OCI-LY1 (cell line): ENCODE data around the gene KRT80.

Experiments
- H2AFZ ChIP-seq: fragments of 200-600 bp; sonication (generic), shearing (Covaris generic); 2 replicates; pipeline ENCODE4 v1.6.0; 2014; ENCODE audit warnings: antibody characterized with exemption, mild to moderate bottlenecking, low read length
- H3F3A ChIP-seq: fragments of 200-600 bp; sonication (generic), shearing (Covaris generic); 2 replicates; pipeline ENCODE4 v1.6.0; 2014; ENCODE audit warnings: mild to moderate bottlenecking, antibody characterized with exemption, low read length, moderate library complexity; ENCODE audit not compliant: insufficient read depth
- H3K27ac ChIP-seq: fragments of 200-600 bp; sonication (generic); 2 replicates; pipeline ENCODE4 v1.5.1; 2014; ENCODE audit warnings: low read length, mixed run types, mild to moderate bottlenecking, low read depth; ENCODE audit not compliant: poor library complexity, severe bottlenecking
- H3K27me3 ChIP-seq: fragments of 200-600 bp; sonication (generic); 2 replicates; pipeline ENCODE4 v1.6.0; 2014; ENCODE audit warnings: antibody characterized with exemption, mild to moderate bottlenecking, low read length, moderate library complexity; ENCODE audit not compliant: insufficient read depth
- H3K36me3 ChIP-seq: fragments of 200-600 bp; sonication (generic); 2 replicates; pipeline ENCODE4 v1.6.1; 2014; ENCODE audit warnings: mild to moderate bottlenecking, antibody characterized with exemption, low read length, moderate library complexity, mixed read lengths; ENCODE audit not compliant: insufficient read depth
- H3K4me1 ChIP-seq: fragments of 200-600 bp; sonication (generic); 2 replicates; pipeline ENCODE4 v1.5.1; 2014; ENCODE audit warnings: mild to moderate bottlenecking, low read length, moderate library complexity; ENCODE audit not compliant: insufficient read depth, severe bottlenecking
- H3K4me2 ChIP-seq: fragments of 200-600 bp; sonication (generic), shearing (Covaris generic); 2 replicates; pipeline ENCODE4 v1.6.1; 2014; ENCODE audit warnings: low read length
- H3K4me3 ChIP-seq: fragments of 200-600 bp; sonication (generic); 2 replicates; pipeline ENCODE4 v1.5.1; 2014; ENCODE audit warnings: low read length, low read depth, mild to moderate bottlenecking, mixed read lengths; ENCODE audit not compliant: poor library complexity, severe bottlenecking
- H3K79me2 ChIP-seq: fragments of 200-600 bp; shearing (Covaris generic); 2 replicates; pipeline ENCODE4 v1.6.1; 2016; ENCODE audit warnings: mixed run types, low read length, mixed read lengths; ENCODE audit not compliant: insufficient read depth
- H3K9ac ChIP-seq: fragments of 200-600 bp; sonication (generic), shearing (Covaris generic); 2 replicates; pipeline ENCODE4 v1.6.1; 2014; ENCODE audit warnings: mild to moderate bottlenecking, low read length, mixed read lengths
- H3K9me2 ChIP-seq: fragments of 200-600 bp; sonication (generic), shearing (Covaris generic); 2 replicates; pipeline ENCODE4 v1.6.1; 2014; ENCODE audit warnings: low read depth, mild to moderate bottlenecking, low read length, mixed read lengths
- H3K9me3 ChIP-seq: fragments of 200-600 bp; shearing (Covaris generic); 2 replicates; pipeline ENCODE4 v1.6.1; 2014; ENCODE audit warnings: low read length, mixed read lengths
- H4K20me1 ChIP-seq: fragments of 200-600 bp; sonication (generic), shearing (Covaris generic); 2 replicates; pipeline ENCODE4 v1.6.0; 2016; ENCODE audit warnings: mild to moderate bottlenecking, low read length; ENCODE audit not compliant: insufficient read depth
- CTCF ChIP-seq: fragments of 200-600 bp; sonication (generic), shearing (Covaris generic); IDR thresholded peaks from 2 replicates; pipeline ENCODE4 v1.5.1; 2017; ENCODE audit warnings: mild to moderate bottlenecking, antibody characterized with exemption, low read length, moderate library complexity, mixed read lengths
- EZH2 ChIP-seq: fragments of 200-600 bp; sonication (generic), shearing (Covaris generic); IDR thresholded peaks from 2 replicates; pipeline ENCODE4 v1.8.0; 2017; ENCODE audit warnings: borderline replicate concordance, mixed run types, mild to moderate bottlenecking, antibody characterized with exemption, low read length, moderate library complexity, mixed read lengths

KRT80 gene

GRCh38 chr12:52142431-52142830, 49.4 kb downstream of the KRT80 start:
- Histone ChIP-seq H3K9ac (no peak overlapping the region), H3K79me2 (no peaks in the 10 kb centered on the region), H3K27ac (no peak overlapping the region), H3K4me1 (peaks cover 4% of the 10 kb centered on the region), H4K20me1 (no peaks in the 10 kb centered on the region), H3K9me3 (no peaks in the 10 kb centered on the region), H3K36me3 (no peaks in the 10 kb centered on the region), H2AFZ (no peak overlapping the region), H3F3A (no peaks in the 10 kb centered on the region), H3K4me2 (no peak overlapping the region), H3K4me3 (no peak overlapping the region), H3K9me2 (no peaks in the 10 kb centered on the region), H3K27me3 (peaks cover 3% of the 10 kb centered on the region; the same call in 1 of the 2 replicates)
- TF ChIP-seq CTCF: no peak
- TF ChIP-seq EZH2: no peak

- no peak overlapping the region for H3K9ac ChIP-seq
- TF ChIP-seq EZH2: no peak
- TF ChIP-seq CTCF: no peak
Measured at GRCh38 chr12:52141875-52142274, 49.9 kb downstream of the KRT80 start.

GRCh38 chr12:52141306-52141705, 50.5 kb downstream of the KRT80 start:
- H4K20me1 ChIP-seq: no peaks in the 10 kb centered on the region
- H3K9ac ChIP-seq: no peak overlapping the region
- H2AFZ ChIP-seq: no peak overlapping the region

More at GRCh38 chr12:52141875-52142274, 49.9 kb downstream of the KRT80 start:
- no peaks in the 10 kb centered on the region for H3K36me3 ChIP-seq
- H3K27ac ChIP-seq: no peak overlapping the region
- H3K4me3 ChIP-seq: no peak overlapping the region
- peaks cover 4% of the 10 kb centered on the region; the same call in 1 of the 2 replicates for H3K27me3 ChIP-seq
- H3K9me3 ChIP-seq: no peaks in the 10 kb centered on the region
- no peaks in the 10 kb centered on the region for H3F3A ChIP-seq
- no peaks in the 10 kb centered on the region for H3K79me2 ChIP-seq
- H3K9me2 ChIP-seq: no peaks in the 10 kb centered on the region
- no peak overlapping the region for H2AFZ ChIP-seq
- H3K4me1 ChIP-seq: peaks cover 4% of the 10 kb centered on the region
- no peaks in the 10 kb centered on the region for H4K20me1 ChIP-seq
- no peak overlapping the region for H3K4me2 ChIP-seq

More at GRCh38 chr12:52141306-52141705, 50.5 kb downstream of the KRT80 start:
- peaks cover 4% of the 10 kb centered on the region for H3K4me1 ChIP-seq
- H3K36me3 ChIP-seq: no peaks in the 10 kb centered on the region
- no peaks in the 10 kb centered on the region for H3K9me2 ChIP-seq
- H3K4me3 ChIP-seq: no peak overlapping the region
- H3K4me2 ChIP-seq: no peak overlapping the region
- peaks cover 4% of the 10 kb centered on the region; the same call in 1 of the 2 replicates for H3K27me3 ChIP-seq
- TF ChIP-seq EZH2: no peak
- TF ChIP-seq CTCF: no peak; the same call in 1 of the 2 replicates
- no peaks in the 10 kb centered on the region for H3K79me2 ChIP-seq
- H3F3A ChIP-seq: no peaks in the 10 kb centered on the region
- no peak overlapping the region for H3K27ac ChIP-seq
- H3K9me3 ChIP-seq: no peaks in the 10 kb centered on the region
